ENCODE results near the gene THBS3. TPM values are rescaled to one million over a fixed set of nuclear protein-coding genes. Genes with fewer than 3 reads are reported as not detected.

The THBS3 gene
- total and polyA plus RNA-seq, 2 of the 13 experiments (the other 11 are each of a cell fraction or from before 2014, with no cell fraction given), result 0.86 to 3.6 TPM

DNA sequence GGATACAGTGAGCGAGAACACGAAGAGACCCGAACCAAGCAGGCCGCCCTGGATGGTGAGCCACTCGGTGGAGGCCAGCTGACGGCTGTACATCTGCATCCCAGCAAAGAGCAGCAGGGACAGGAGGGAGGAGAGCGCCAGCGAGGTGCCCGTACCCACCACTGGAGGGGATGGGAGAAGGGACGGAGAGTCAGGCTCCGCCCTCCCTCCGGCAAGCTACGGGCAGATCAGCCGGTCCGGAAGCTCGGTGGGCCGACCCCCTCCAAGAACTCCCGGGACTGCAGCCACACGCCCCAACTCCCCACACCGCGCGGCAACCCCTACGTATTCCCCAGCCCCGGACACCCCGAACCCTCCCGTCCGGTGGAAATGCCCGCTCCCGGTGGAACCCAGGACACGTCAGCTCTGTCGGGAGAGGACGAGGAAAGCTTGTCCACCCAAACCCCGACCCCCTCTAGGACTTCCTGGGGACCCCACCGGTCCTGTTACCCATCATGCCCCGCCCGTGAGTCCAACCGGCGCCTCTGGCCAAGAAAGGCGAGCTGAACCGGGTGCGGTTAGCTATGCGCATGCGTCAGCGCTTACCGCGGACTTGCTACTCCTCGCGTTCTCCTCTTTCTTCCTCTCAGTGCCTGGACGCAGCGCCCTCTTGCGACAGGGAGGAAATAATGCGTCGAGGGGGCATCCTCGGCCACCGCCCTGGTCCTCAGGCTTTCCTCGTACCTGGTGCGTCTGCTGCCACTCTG, 34.8 kb downstream of the THBS3 start, which contains the start of gene KRTCAP2 (continued):
- peak; percentile 24; the same call in 1 of the 2 replicates for TF ChIP-seq SNAPC4 (CRISPR knock-in tag; IDR thresholded peaks at IDR 0.05)
- TF ChIP-seq, protein P1, sequence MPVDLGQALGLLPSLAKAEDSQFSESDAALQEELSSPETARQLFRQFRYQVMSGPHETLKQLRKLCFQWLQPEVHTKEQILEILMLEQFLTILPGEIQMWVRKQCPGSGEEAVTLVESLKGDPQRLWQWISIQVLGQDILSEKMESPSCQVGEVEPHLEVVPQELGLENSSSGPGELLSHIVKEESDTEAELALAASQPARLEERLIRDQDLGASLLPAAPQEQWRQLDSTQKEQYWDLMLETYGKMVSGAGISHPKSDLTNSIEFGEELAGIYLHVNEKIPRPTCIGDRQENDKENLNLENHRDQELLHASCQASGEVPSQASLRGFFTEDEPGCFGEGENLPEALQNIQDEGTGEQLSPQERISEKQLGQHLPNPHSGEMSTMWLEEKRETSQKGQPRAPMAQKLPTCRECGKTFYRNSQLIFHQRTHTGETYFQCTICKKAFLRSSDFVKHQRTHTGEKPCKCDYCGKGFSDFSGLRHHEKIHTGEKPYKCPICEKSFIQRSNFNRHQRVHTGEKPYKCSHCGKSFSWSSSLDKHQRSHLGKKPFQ (CRISPR knock-in tag; IDR thresholded peaks at IDR 0.05; ENCODE audit: insufficient replicate concordance), result no peak
- TF ChIP-seq, protein P2, sequence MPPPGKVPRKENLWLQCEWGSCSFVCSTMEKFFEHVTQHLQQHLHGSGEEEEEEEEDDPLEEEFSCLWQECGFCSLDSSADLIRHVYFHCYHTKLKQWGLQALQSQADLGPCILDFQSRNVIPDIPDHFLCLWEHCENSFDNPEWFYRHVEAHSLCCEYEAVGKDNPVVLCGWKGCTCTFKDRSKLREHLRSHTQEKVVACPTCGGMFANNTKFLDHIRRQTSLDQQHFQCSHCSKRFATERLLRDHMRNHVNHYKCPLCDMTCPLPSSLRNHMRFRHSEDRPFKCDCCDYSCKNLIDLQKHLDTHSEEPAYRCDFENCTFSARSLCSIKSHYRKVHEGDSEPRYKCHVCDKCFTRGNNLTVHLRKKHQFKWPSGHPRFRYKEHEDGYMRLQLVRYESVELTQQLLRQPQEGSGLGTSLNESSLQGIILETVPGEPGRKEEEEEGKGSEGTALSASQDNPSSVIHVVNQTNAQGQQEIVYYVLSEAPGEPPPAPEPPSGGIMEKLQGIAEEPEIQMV (CRISPR knock-in tag; IDR thresholded peaks at IDR 0.05; ENCODE audit: low read depth), result peak; percentile 100
- TF ChIP-seq GATAD2A (CRISPR knock-in tag; IDR thresholded peaks at IDR 0.05), result peak; percentile 80
- TF ChIP-seq, protein P3, sequence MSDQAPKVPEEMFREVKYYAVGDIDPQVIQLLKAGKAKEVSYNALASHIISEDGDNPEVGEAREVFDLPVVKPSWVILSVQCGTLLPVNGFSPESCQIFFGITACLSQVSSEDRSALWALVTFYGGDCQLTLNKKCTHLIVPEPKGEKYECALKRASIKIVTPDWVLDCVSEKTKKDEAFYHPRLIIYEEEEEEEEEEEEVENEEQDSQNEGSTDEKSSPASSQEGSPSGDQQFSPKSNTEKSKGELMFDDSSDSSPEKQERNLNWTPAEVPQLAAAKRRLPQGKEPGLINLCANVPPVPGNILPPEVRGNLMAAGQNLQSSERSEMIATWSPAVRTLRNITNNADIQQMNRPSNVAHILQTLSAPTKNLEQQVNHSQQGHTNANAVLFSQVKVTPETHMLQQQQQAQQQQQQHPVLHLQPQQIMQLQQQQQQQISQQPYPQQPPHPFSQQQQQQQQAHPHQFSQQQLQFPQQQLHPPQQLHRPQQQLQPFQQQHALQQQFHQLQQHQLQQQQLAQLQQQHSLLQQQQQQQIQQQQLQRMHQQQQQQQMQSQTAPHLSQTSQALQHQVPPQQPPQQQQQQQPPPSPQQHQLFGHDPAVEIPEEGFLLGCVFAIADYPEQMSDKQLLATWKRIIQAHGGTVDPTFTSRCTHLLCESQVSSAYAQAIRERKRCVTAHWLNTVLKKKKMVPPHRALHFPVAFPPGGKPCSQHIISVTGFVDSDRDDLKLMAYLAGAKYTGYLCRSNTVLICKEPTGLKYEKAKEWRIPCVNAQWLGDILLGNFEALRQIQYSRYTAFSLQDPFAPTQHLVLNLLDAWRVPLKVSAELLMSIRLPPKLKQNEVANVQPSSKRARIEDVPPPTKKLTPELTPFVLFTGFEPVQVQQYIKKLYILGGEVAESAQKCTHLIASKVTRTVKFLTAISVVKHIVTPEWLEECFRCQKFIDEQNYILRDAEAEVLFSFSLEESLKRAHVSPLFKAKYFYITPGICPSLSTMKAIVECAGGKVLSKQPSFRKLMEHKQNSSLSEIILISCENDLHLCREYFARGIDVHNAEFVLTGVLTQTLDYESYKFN (CRISPR knock-in tag; conservative IDR thresholded peaks at IDR 0.05), result peak; percentile 44; the same call in 1 of the 2 replicates
- TF ChIP-seq SOX5 (CRISPR knock-in tag; IDR thresholded peaks at IDR 0.05; ENCODE audit: borderline replicate concordance), result peak; percentile 57
- peak; percentile 67; the same call in 1 of the 2 replicates for TF ChIP-seq CREM (IDR thresholded peaks at IDR 0.05)
- TF ChIP-seq CREM (CRISPR knock-in tag; IDR thresholded peaks at IDR 0.05), result no peak
- peak; percentile 77; the same call in 1 of the 2 replicates for TF ChIP-seq THAP9 (CRISPR knock-in tag; IDR thresholded peaks at IDR 0.05; ENCODE audit: borderline replicate concordance)
- TF ChIP-seq ZNF432 (CRISPR knock-in tag; IDR thresholded peaks at IDR 0.05; ENCODE audit: borderline replicate concordance), result no peak
- no peak for TF ChIP-seq PRMT3 (CRISPR knock-in tag; IDR thresholded peaks at IDR 0.05; ENCODE audit: borderline replicate concordance, low read depth)
- TF ChIP-seq ZNF577 (CRISPR knock-in tag; IDR thresholded peaks at IDR 0.05; ENCODE audit: borderline replicate concordance, low read depth), result no peak
